Natural killer cell treated with Interleukin-12 subunit alpha and Interleukin-12 subunit beta and Interleukin-15 and Interleukin-18, amount 100 ng/mL, for 72 hours (primary cell): ENCODE measurements around the gene ZPBP. TPM values are rescaled to one million over a fixed set of nuclear protein-coding genes. Genes with fewer than 3 reads are reported as not detected.
A peak's percentile ranks its signal among the peaks of the same experiment; 100 is the strongest.

Source experiments
- ATAC-seq, 2 donors: fragments of 150-1000 bp; cut with Tn5 transposase in 1 of 2; sonication (Bioruptor Pico), chemical (Tn5 transposase) in 1 of 2; 2 replicates each; pipeline ENCODE4 v1.10.0; 2021
- DNase-seq: peaks from one replicate; pipeline ENCODE4 v3.0.0; 2022; ENCODE audit warnings: low spot score
- H3K27ac Mint-ChIP-seq, 2 donors: 1 replicate in 1 of 2; 2 replicates in 1 of 2; pipeline ENCODE4 v1.8.0; 2022; ENCODE audit warnings: mixed read lengths in 2 of 2, mild to moderate bottlenecking in 1 of 2, moderate library complexity in 1 of 2
- H3K27me3 Mint-ChIP-seq, 2 donors: 1 replicate in 1 of 2; 2 replicates in 1 of 2; pipeline ENCODE4 v1.8.0; 2022; ENCODE audit warnings: mixed read lengths in 2 of 2
- H3K36me3 Mint-ChIP-seq: one replicate; pipeline ENCODE4 v1.8.0; 2022; ENCODE audit warnings: mixed read lengths
- H3K4me1 Mint-ChIP-seq, 2 donors: 1 replicate in 1 of 2; 2 replicates in 1 of 2; pipeline ENCODE4 v1.8.0; 2022; ENCODE audit warnings: low read depth in 2 of 2, mixed read lengths in 2 of 2, mild to moderate bottlenecking in 1 of 2
- H3K4me3 Mint-ChIP-seq: one replicate; pipeline ENCODE4 v1.8.0; 2022; ENCODE audit warnings: mixed read lengths
- H3K9me3 Mint-ChIP-seq: 2 replicates; pipeline ENCODE4 v1.8.0; 2022; ENCODE audit warnings: mixed read lengths
- total RNA-seq, 2 donors: library from RNA; stranded (reverse); gene quantifications; one replicate each; pipeline ENCODE4 v1.2.3, GENCODE V29; 2022

ZPBP gene
- not detected for total RNA-seq

GRCh38 chr7:50092579-50093491 lies at the start of gene ZPBP:
TSS of gene ZPBP (minus strand) at chr7:50093246. CDS start at chr7:50093194, 52 bp downstream.
- peak; percentile 68 for DNase-seq
- Mint-ChIP-seq H3K4me3 (peak within 1 kb of the TSS; percentile 81), H3K4me1 (peaks cover 3 to 9% of the 10 kb centered on the region in 2 donors), H3K27ac (peak within 1 kb of the TSS; percentile 46 to 88), H3K36me3 (no peaks in the 10 kb centered on the region), H3K9me3 (no peaks in the 10 kb centered on the region), H3K27me3 (peaks cover 13 to 15% of the 10 kb centered on the region in 2 donors)
- peak; percentile 63 to 77 for ATAC-seq

GRCh38 chr7:50142425-50143017 lies 49.5 kb upstream of the ZPBP start:
- no peaks in the 10 kb centered on the region for H3K9me3 Mint-ChIP-seq
- peaks cover 2 to 4% of the 10 kb centered on the region in 2 donors for H3K4me1 Mint-ChIP-seq
- no peak for DNase-seq
- peak overlapping the region in 1 of 2 donors; percentile 41 for H3K27ac Mint-ChIP-seq
- H3K4me3 Mint-ChIP-seq, result peak overlapping the region; percentile 54
- peaks cover 9 to 18% of the 10 kb centered on the region in 2 donors for H3K27me3 Mint-ChIP-seq
- no peaks in the 10 kb centered on the region for H3K36me3 Mint-ChIP-seq
- ATAC-seq, result no peak

- Mint-ChIP-seq H3K36me3 (no peaks in the 10 kb centered on the region), H3K9me3 (no peaks in the 10 kb centered on the region), H3K27ac (no peak overlapping the region), H3K4me1 (peaks cover 2 to 4% of the 10 kb centered on the region in 2 donors), H3K27me3 (peaks cover 9 to 18% of the 10 kb centered on the region in 2 donors), H3K4me3 (no peak overlapping the region)
- no peak for ATAC-seq
- DNase-seq, result no peak
Measured at GRCh38 chr7:50141854-50142253, 48.8 kb upstream of the ZPBP start.

GRCh38 chr7:50141131-50141530 lies 48.1 kb upstream of the ZPBP start:
- peaks cover 9 to 12% of the 10 kb centered on the region in 2 donors for H3K27me3 Mint-ChIP-seq
- no peaks in the 10 kb centered on the region for H3K9me3 Mint-ChIP-seq
- no peak overlapping the region for H3K4me3 Mint-ChIP-seq
- no peak overlapping the region for H3K27ac Mint-ChIP-seq
- no peaks in the 10 kb centered on the region for H3K36me3 Mint-ChIP-seq
- DNase-seq (no peak), ATAC-seq (no peak)
- H3K4me1 Mint-ChIP-seq, result peaks cover 2 to 4% of the 10 kb centered on the region in 2 donors

GRCh38 chr7:50140688-50141087 lies 47.6 kb upstream of the ZPBP start:
- Mint-ChIP-seq H3K27me3 (peaks cover 9 to 11% of the 10 kb centered on the region in 2 donors), H3K4me3 (no peak overlapping the region), H3K36me3 (no peaks in the 10 kb centered on the region), H3K9me3 (no peaks in the 10 kb centered on the region), H3K4me1 (peaks cover 2 to 4% of the 10 kb centered on the region in 2 donors), H3K27ac (no peak overlapping the region)
- no peak for DNase-seq
- ATAC-seq, result no peak

GRCh38 chr7:50138101-50138500 lies 45.1 kb upstream of the ZPBP start:
- DNase-seq, result no peak

GRCh38 chr7:50125766-50126165 lies 32.7 kb upstream of the ZPBP start:
- Mint-ChIP-seq H3K4me1 (peaks cover 0 to 4% of the 10 kb centered on the region in 2 donors), H3K27me3 (peaks cover 6 to 10% of the 10 kb centered on the region in 2 donors), H3K9me3 (no peaks in the 10 kb centered on the region), H3K4me3 (no peak overlapping the region), H3K36me3 (no peaks in the 10 kb centered on the region), H3K27ac (no peak overlapping the region)
- DNase-seq (no peak), ATAC-seq (no peak)

More at GRCh38 chr7:50138101-50138500, 45.1 kb upstream of the ZPBP start:
- ATAC-seq, result no peak
- H3K36me3 Mint-ChIP-seq, result no peaks in the 10 kb centered on the region
- peaks cover 11 to 21% of the 10 kb centered on the region in 2 donors for H3K27me3 Mint-ChIP-seq
- no peak overlapping the region for H3K4me3 Mint-ChIP-seq
- no peaks in the 10 kb centered on the region for H3K9me3 Mint-ChIP-seq
- H3K27ac Mint-ChIP-seq, result no peak overlapping the region
- H3K4me1 Mint-ChIP-seq, result peaks cover 2 to 4% of the 10 kb centered on the region in 2 donors

- Mint-ChIP-seq H3K4me1 (peaks cover 0 to 4% of the 10 kb centered on the region in 2 donors), H3K27ac (no peak overlapping the region), H3K36me3 (no peaks in the 10 kb centered on the region), H3K27me3 (peaks cover 15 to 18% of the 10 kb centered on the region in 2 donors), H3K9me3 (no peaks in the 10 kb centered on the region), H3K4me3 (no peak overlapping the region)
- DNase-seq (no peak), ATAC-seq (no peak)
Measured at GRCh38 chr7:50121286-50121685, 28.2 kb upstream of the ZPBP start.

- no peaks in the 10 kb centered on the region for H3K4me1 Mint-ChIP-seq
- peaks cover 15 to 18% of the 10 kb centered on the region in 2 donors for H3K27me3 Mint-ChIP-seq
- H3K4me3 Mint-ChIP-seq, result no peak overlapping the region
- no peak for DNase-seq
- no peaks in the 10 kb centered on the region for H3K9me3 Mint-ChIP-seq
- H3K27ac Mint-ChIP-seq, result no peak overlapping the region
- no peak for ATAC-seq
- no peaks in the 10 kb centered on the region for H3K36me3 Mint-ChIP-seq
Measured at GRCh38 chr7:50119815-50120637, 27.0 kb upstream of the ZPBP start.

- peaks cover 5% of the 10 kb centered on the region for H3K36me3 Mint-ChIP-seq
Measured at GRCh38 chr7:50112250-50112649, 19.2 kb upstream of the ZPBP start.

GRCh38 chr7:50101873-50102272 lies 8.8 kb upstream of the ZPBP start:
- no peak for ATAC-seq
- Mint-ChIP-seq H3K27ac (no peak overlapping the region), H3K9me3 (no peaks in the 10 kb centered on the region), H3K27me3 (peaks cover 24 to 46% of the 10 kb centered on the region in 2 donors), H3K4me3 (no peak overlapping the region), H3K36me3 (no peaks in the 10 kb centered on the region), H3K4me1 (no peaks in the 10 kb centered on the region)
- no peak for DNase-seq

More at GRCh38 chr7:50112250-50112649, 19.2 kb upstream of the ZPBP start:
- Mint-ChIP-seq H3K27ac (no peak overlapping the region), H3K4me3 (no peak overlapping the region), H3K4me1 (no peaks in the 10 kb centered on the region), H3K9me3 (peaks cover 2% of the 10 kb centered on the region), H3K27me3 (peaks cover 18 to 35% of the 10 kb centered on the region in 2 donors)
- no peak for ATAC-seq
- DNase-seq, result no peak

- peaks cover 21 to 28% of the 10 kb centered on the region in 2 donors for H3K27me3 Mint-ChIP-seq
- H3K9me3 Mint-ChIP-seq, result no peaks in the 10 kb centered on the region
- H3K36me3 Mint-ChIP-seq, result no peaks in the 10 kb centered on the region
- ATAC-seq, result no peak
- no peak overlapping the region for H3K4me3 Mint-ChIP-seq
- DNase-seq, result no peak
- H3K4me1 Mint-ChIP-seq, result peaks cover 3 to 9% of the 10 kb centered on the region in 2 donors
- no peak overlapping the region for H3K27ac Mint-ChIP-seq
Measured at GRCh38 chr7:50095634-50096033, 2.6 kb upstream of the ZPBP start.

GRCh38 chr7:50088463-50089129 lies 4.5 kb downstream of the ZPBP start:
- H3K4me3 Mint-ChIP-seq, result no peak overlapping the region

More at GRCh38 chr7:50088463-50089129, 4.5 kb downstream of the ZPBP start:
- Mint-ChIP-seq H3K27me3 (peaks cover 14 to 29% of the 10 kb centered on the region in 2 donors), H3K9me3 (no peaks in the 10 kb centered on the region), H3K4me1 (peaks cover 3 to 9% of the 10 kb centered on the region in 2 donors), H3K36me3 (no peaks in the 10 kb centered on the region), H3K27ac (no peak overlapping the region)
- DNase-seq, result no peak
- no peak for ATAC-seq
